Posterior cingulate gyrus (tissue), 11 donors: Measurements from ENCODE around the gene AIF1.

Experiments
- DNase-seq, 10 donors: peaks; one replicate each; pipeline versions ENCODE4 v3.0.0 to v3.0.0-alpha.2; 2020 to 2021; ENCODE audit warnings: mixed read lengths in 3 of 10
- intact Hi-C: fragments of 100-400 bp; cut with DNase I; formaldehyde crosslinking; loops from one replicate; pipeline ENCODE4 v1.15.1; 2023

Gene AIF1

DNA sequence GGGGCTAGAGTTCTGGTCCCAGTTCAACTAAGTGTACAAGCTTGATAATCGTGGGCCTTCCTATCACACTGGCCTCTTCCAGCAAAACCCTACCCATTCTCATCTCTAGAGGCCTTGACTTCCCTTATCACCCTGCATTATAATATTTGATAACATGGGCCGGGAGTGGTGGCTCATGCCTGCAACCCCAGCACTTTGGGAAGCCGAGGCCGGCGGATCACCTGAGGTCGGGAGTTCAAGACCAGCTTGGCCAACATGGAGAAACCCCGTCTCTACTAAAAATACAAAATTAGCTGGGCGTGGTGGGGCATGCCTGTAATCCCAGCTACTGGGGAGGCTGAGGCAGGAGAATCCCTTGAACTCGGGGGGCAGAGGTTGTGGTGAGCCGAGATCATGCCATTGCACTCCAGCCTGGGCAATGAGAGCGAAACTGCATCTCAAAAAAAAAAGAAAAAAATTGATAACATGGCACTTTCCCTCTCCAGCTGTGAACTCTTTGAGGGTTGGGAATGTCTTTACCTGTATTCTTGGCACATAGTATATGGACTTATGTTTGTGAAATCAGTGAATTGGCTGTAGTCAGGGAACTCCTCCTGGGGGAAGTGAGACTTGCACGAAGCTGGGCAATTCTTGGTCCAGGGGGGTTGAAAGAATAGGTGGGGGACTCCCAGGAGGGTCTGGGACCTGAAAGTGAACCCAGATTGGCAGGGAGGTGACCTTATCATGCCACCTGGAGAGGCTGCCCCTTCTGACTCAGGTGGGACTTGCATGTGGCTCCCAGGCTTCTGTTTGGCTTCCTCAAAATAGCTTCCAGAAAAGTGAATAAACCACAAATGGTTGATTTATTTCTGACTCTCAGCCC is 46.5 kb downstream of the AIF1 start:
- intact Hi-C loops: loop anchor here (5.0 kb wide), 1 partner anchor 119 kb away; the partner anchor contains the start of gene DDX39B
- peak in 2 of 10 donors; percentile 21 to 49 for DNase-seq

- DNase-seq: no peak
- intact Hi-C loops: loop anchor here (5.0 kb wide), 1 partner anchor 120 kb away; the partner anchor contains the start of gene DDX39B
Observed at GRCh38 chr6:31662124-31662723, 47.2 kb downstream of the AIF1 start.

- no peak for DNase-seq
- intact Hi-C loops: loop anchor here (5.0 kb wide), 1 partner anchor 121 kb away; the partner anchor contains the start of gene DDX39B
Observed at GRCh38 chr6:31663126-31663960, 48.3 kb downstream of the AIF1 start.

DNA sequence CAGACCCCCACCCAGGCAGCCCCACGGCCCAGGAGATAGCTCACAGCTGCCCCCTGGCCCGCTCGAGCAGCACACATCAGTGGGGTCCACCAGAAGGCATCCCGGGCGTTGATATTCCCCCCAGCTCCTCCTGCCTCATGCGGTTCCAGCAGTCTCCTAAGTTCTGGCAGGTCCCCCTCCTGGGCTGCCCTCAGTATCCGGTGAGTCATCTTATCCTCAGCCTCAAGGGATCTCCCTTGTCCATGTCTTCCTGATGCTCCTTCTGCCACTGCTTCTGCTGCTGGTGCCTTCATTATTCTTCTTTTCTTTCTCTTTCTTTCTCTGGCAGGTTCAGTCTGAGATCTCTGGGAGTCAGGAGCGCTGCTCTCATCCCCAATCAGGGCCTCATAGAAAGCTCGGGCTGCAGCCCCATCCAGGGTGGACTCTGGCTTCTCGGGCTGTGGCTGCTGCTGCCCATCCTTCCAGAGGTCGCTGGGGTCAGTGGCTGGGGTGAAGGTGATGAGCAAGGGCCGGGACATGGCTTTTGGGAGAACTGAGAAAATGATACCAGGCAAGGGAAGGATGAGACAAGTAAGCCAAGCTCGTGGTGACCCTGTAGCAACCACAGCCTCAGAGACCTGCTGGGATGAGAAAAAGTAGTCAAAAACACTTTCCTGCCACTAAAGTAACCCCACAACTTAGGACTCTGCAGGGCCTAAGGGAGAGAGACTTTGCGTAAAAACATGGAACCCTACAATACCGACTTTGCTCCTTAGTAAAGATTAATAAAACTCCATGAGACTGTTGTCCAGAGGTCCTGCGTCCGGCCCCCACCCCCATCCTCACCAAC is 49.1 kb downstream of the AIF1 start:
- peak in 1 of 10 donors; percentile 64 for DNase-seq
- intact Hi-C loops: loop anchor here (5.0 kb wide), 1 partner anchor 122 kb away; the partner anchor contains the start of gene DDX39B

DNA sequence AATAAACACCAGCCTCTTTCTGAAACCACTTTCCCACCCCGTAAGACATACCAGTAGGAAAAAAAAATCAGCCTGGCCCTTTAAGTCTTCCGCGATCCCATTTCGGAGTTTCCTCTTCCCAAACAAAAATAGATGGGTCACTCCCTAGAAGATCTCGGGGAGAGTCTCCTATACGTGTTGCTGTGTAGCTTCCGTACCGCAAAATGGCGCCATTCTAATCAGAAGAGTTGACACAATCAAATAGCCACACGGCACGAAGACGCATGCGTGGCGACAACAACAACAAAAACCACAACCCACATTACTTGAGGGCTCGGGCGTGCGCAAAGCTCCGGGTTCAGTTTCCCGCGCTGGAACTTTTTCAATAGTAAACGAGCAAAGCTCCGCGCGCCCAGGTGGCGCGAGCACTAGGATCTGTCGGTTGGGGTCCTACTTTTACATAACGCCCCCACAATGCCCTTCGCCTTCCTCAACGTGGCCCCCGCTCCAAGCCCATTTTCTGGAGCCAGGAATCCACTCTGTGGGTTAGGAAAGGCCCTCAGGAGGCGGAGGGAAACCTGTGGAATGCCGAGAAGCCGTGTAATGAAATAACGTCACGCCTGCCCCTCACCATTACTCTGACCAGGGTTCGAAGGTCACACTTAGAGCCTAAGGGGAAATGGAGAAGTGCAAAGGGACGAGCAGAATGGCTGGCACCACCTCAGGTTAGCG is 49.9 kb downstream of the AIF1 start, which contains the start of gene GPANK1:
TSS of gene GPANK1 (minus strand) at position 208 of the 711 bp plus-strand sequence. CDS start 519 bp downstream, outside the sequence.
- intact Hi-C loops: loop anchor here (5.0 kb wide), 1 partner anchor 123 kb away; the partner anchor contains the start of gene DDX39B
- DNase-seq: peak; percentile 82 to 98 (median 90)

DNA sequence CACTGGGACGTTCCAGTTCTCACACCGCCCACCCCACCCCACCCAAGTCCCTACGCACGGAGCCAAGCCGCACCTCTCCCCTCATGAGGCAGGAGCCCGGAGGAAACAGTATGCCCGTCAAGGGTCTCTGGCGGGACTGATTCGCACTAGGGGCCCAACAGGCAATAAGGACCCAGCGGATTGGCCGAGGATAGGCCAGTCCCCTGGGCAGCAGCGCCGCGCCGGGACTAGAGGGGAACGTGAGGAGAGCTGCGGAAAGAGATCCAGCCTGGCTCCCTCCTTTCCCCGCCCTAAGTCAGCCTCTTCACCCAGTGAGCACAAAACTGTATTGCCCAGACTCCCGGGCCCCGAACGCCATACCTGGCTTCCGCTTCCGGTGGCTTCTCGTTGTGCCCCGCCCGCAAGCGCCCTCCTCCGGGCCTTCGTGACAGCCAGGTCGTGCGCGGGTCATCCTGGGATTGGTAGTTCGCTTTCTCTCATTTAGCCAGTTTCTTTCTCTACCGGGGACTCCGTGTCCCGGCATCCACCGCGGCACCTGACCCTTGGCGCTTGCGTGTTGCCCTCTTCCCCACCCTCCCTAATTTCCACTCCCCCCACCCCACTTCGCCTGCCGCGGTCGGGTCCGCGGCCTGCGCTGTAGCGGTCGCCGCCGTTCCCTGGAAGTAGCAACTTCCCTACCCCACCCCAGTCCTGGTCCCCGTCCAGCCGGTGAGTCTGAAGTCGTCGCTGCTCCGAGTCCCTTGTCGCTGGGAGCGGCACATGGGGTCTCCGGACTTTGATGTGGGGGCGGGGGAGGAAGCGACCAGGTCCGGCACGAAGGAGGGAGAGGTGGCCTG is 50.7 kb downstream of the AIF1 start, which contains the start of gene CSNK2B:
TSS of gene CSNK2B (plus strand) at position 580 of the 836 bp plus-strand sequence. CDS start 752 bp downstream, outside the sequence.
- DNase-seq: peak; percentile 99 to 100 (median 100)
- intact Hi-C loops: no loop called here

- intact Hi-C loops: no loop called here
- no peak for DNase-seq
Observed at GRCh38 chr6:31666337-31666965, 51.4 kb downstream of the AIF1 start.
